Measurements from ENCODE around the gene SULT1C2. TPM values are rescaled to one million over a fixed set of nuclear protein-coding genes. Genes with fewer than 3 reads are reported as not detected.

Gene SULT1C2
- total RNA-seq, result 0.13 TPM
- 1 to 10 TPM in 4 of 8 donors, under 1 TPM in 4; 0.12 to 9.4 (median 1.0) TPM for polyA plus RNA-seq (ENCODE audit: insufficient read depth in 1 of 8, insufficient read length in 8 of 8, low replicate concordance in 1 of 8)
- long read RNA-seq, donor 1, result 0 reads
- long read RNA-seq, donor 2, result 0 reads
- long read RNA-seq, donor 3, result 0 reads
- long read RNA-seq, donor 4, partial matches to known transcripts, result 0 of 1 reads
- long read RNA-seq, donor 4, other reads (novel, unspliced or antisense), result 0 of 1 reads
- long read RNA-seq, donor 5, result 0 reads
- long read RNA-seq, donor 6, result 0 reads
- long read RNA-seq, donor 7, result 0 reads
- long read RNA-seq, donor 8, result 0 reads
- long read RNA-seq, donor 9, result 0 reads
- long read RNA-seq, donor 10, partial matches to known transcripts, result 0 of 1 reads
- long read RNA-seq, donor 10, other reads (novel, unspliced or antisense), result 0 of 1 reads
- long read RNA-seq, donor 11, result 0 reads

- H3K27me3 ChIP-seq (ENCODE audit: control insufficient read depth, insufficient read depth, low read length), result no peaks in the 10 kb centered on the region
- no peaks in the 10 kb centered on the region for H3K4me1 ChIP-seq (ENCODE audit: control insufficient read depth, insufficient read depth, low read length)
- no peak for DNase-seq
- H3K36me3 ChIP-seq (ENCODE audit: control insufficient read depth, insufficient read depth, low read length), result no peaks in the 10 kb centered on the region
- H3K27ac ChIP-seq (ENCODE audit: low read length), result no peak within 1 kb of the TSS
- no peak within 1 kb of the TSS for H3K4me3 ChIP-seq (ENCODE audit: low read length)
- WGBS (ENCODE audit: insufficient coverage), result 11% methylated on average over 2 of the region's 7 CpGs
- no peaks in the 10 kb centered on the region for H3K9me3 ChIP-seq (replicated peaks; ENCODE audit: control insufficient read depth, low read depth, low read length)
Measured at GRCh38 chr2:108288534-108289106, at the start of gene SULT1C2. TSS of gene SULT1C2 (plus strand) at chr2:108288895. CDS start at chr2:108293668, 4,773 bp downstream.

GRCh38 chr2:108239786-108240185 is 48.9 kb upstream of the SULT1C2 start, which contains the start of gene SULT1C3:
TSS of gene SULT1C3 (plus strand) at chr2:108239968. CDS start at chr2:108247195, 7,227 bp downstream.
- 50% methylated on average over 1 of the region's 2 CpGs for WGBS (ENCODE audit: insufficient coverage)

GRCh38 chr2:108240966-108241365 is 47.7 kb upstream of the SULT1C2 start:
- H3K9me3 ChIP-seq (replicated peaks; ENCODE audit: control insufficient read depth, low read depth, low read length), result peaks cover 2% of the 10 kb centered on the region
- H3K27ac ChIP-seq (ENCODE audit: low read length), result no peak overlapping the region
- DNase-seq, result no peak
- no peaks in the 10 kb centered on the region for H3K36me3 ChIP-seq (ENCODE audit: control insufficient read depth, insufficient read depth, low read length)
- WGBS (ENCODE audit: insufficient coverage), result 88% methylated on average over 2 of the region's 5 CpGs
- H3K27me3 ChIP-seq (ENCODE audit: control insufficient read depth, insufficient read depth, low read length), result no peaks in the 10 kb centered on the region
- no peaks in the 10 kb centered on the region for H3K4me1 ChIP-seq (ENCODE audit: control insufficient read depth, insufficient read depth, low read length)
- no peak overlapping the region for H3K4me3 ChIP-seq (ENCODE audit: low read length)

More at GRCh38 chr2:108239786-108240185, 48.9 kb upstream of the SULT1C2 start, which contains the start of gene SULT1C3:
- no peaks in the 10 kb centered on the region for H3K27me3 ChIP-seq (ENCODE audit: control insufficient read depth, insufficient read depth, low read length)
- peaks cover 2% of the 10 kb centered on the region for H3K9me3 ChIP-seq (replicated peaks; ENCODE audit: control insufficient read depth, low read depth, low read length)
- no peak within 1 kb of the TSS for H3K4me3 ChIP-seq (ENCODE audit: low read length)
- H3K4me1 ChIP-seq (ENCODE audit: control insufficient read depth, insufficient read depth, low read length), result no peaks in the 10 kb centered on the region
- no peak within 1 kb of the TSS for H3K27ac ChIP-seq (ENCODE audit: low read length)
- H3K36me3 ChIP-seq (ENCODE audit: control insufficient read depth, insufficient read depth, low read length), result no peaks in the 10 kb centered on the region
- no peak for DNase-seq

GRCh38 chr2:108243566-108243965 is 45.1 kb upstream of the SULT1C2 start:
- H3K27me3 ChIP-seq (ENCODE audit: control insufficient read depth, insufficient read depth, low read length), result no peaks in the 10 kb centered on the region
- WGBS (ENCODE audit: insufficient coverage), result no CpG with 5 or more reads among the region's 1 CpG
- no peak for DNase-seq
- H3K36me3 ChIP-seq (ENCODE audit: control insufficient read depth, insufficient read depth, low read length), result no peaks in the 10 kb centered on the region
- no peaks in the 10 kb centered on the region for H3K9me3 ChIP-seq (replicated peaks; ENCODE audit: control insufficient read depth, low read depth, low read length)
- H3K27ac ChIP-seq (ENCODE audit: low read length), result no peak overlapping the region
- H3K4me3 ChIP-seq (ENCODE audit: low read length), result no peak overlapping the region
- no peaks in the 10 kb centered on the region for H3K4me1 ChIP-seq (ENCODE audit: control insufficient read depth, insufficient read depth, low read length)

GRCh38 chr2:108244667-108245414 is 43.9 kb upstream of the SULT1C2 start:
- Histone ChIP-seq H3K27ac (ENCODE audit: low read length) (no peak overlapping the region), H3K9me3 (replicated peaks; ENCODE audit: control insufficient read depth, low read depth, low read length) (no peaks in the 10 kb centered on the region), H3K27me3 (ENCODE audit: control insufficient read depth, insufficient read depth, low read length) (no peaks in the 10 kb centered on the region), H3K36me3 (ENCODE audit: control insufficient read depth, insufficient read depth, low read length) (no peaks in the 10 kb centered on the region), H3K4me3 (ENCODE audit: low read length) (no peak overlapping the region), H3K4me1 (ENCODE audit: control insufficient read depth, insufficient read depth, low read length) (no peaks in the 10 kb centered on the region)
- DNase-seq, result no peak
- no CpG with 5 or more reads among the region's 2 CpGs for WGBS (ENCODE audit: insufficient coverage)

GRCh38 chr2:108253106-108253505 is 35.6 kb upstream of the SULT1C2 start:
- Histone ChIP-seq H3K36me3 (ENCODE audit: control insufficient read depth, insufficient read depth, low read length) (no peaks in the 10 kb centered on the region), H3K4me3 (ENCODE audit: low read length) (no peak overlapping the region), H3K27ac (ENCODE audit: low read length) (no peak overlapping the region), H3K4me1 (ENCODE audit: control insufficient read depth, insufficient read depth, low read length) (no peaks in the 10 kb centered on the region), H3K27me3 (ENCODE audit: control insufficient read depth, insufficient read depth, low read length) (no peaks in the 10 kb centered on the region), H3K9me3 (replicated peaks; ENCODE audit: control insufficient read depth, low read depth, low read length) (no peaks in the 10 kb centered on the region)
- no CpG with 5 or more reads among the region's 1 CpG for WGBS (ENCODE audit: insufficient coverage)
- DNase-seq, result no peak

GRCh38 chr2:108257757-108258331 is 30.9 kb upstream of the SULT1C2 start:
- Histone ChIP-seq H3K9me3 (replicated peaks; ENCODE audit: control insufficient read depth, low read depth, low read length) (no peaks in the 10 kb centered on the region), H3K4me3 (ENCODE audit: low read length) (no peak overlapping the region), H3K4me1 (ENCODE audit: control insufficient read depth, insufficient read depth, low read length) (no peaks in the 10 kb centered on the region), H3K36me3 (ENCODE audit: control insufficient read depth, insufficient read depth, low read length) (no peaks in the 10 kb centered on the region), H3K27ac (ENCODE audit: low read length) (no peak overlapping the region), H3K27me3 (ENCODE audit: control insufficient read depth, insufficient read depth, low read length) (no peaks in the 10 kb centered on the region)
- no peak for DNase-seq
- WGBS (ENCODE audit: insufficient coverage), result 60% methylated on average over 1 of the region's 3 CpGs

GRCh38 chr2:108260773-108261172 is 27.9 kb upstream of the SULT1C2 start:
- H3K27me3 ChIP-seq (ENCODE audit: control insufficient read depth, insufficient read depth, low read length), result no peaks in the 10 kb centered on the region
- no peaks in the 10 kb centered on the region for H3K36me3 ChIP-seq (ENCODE audit: control insufficient read depth, insufficient read depth, low read length)
- no CpG with 5 or more reads among the region's 1 CpG for WGBS (ENCODE audit: insufficient coverage)
- no peak overlapping the region for H3K4me3 ChIP-seq (ENCODE audit: low read length)
- no peak overlapping the region for H3K27ac ChIP-seq (ENCODE audit: low read length)
- no peaks in the 10 kb centered on the region for H3K9me3 ChIP-seq (replicated peaks; ENCODE audit: control insufficient read depth, low read depth, low read length)
- no peaks in the 10 kb centered on the region for H3K4me1 ChIP-seq (ENCODE audit: control insufficient read depth, insufficient read depth, low read length)
- no peak for DNase-seq

- no CpG with 5 or more reads among the region's 1 CpG for WGBS (ENCODE audit: insufficient coverage)
- no peak for DNase-seq
- H3K4me3 ChIP-seq (ENCODE audit: low read length), result no peak overlapping the region
- no peak overlapping the region for H3K27ac ChIP-seq (ENCODE audit: low read length)
- H3K36me3 ChIP-seq (ENCODE audit: control insufficient read depth, insufficient read depth, low read length), result no peaks in the 10 kb centered on the region
- no peaks in the 10 kb centered on the region for H3K27me3 ChIP-seq (ENCODE audit: control insufficient read depth, insufficient read depth, low read length)
- H3K9me3 ChIP-seq (replicated peaks; ENCODE audit: control insufficient read depth, low read depth, low read length), result no peaks in the 10 kb centered on the region
- no peaks in the 10 kb centered on the region for H3K4me1 ChIP-seq (ENCODE audit: control insufficient read depth, insufficient read depth, low read length)
Measured at GRCh38 chr2:108262036-108262435, 26.7 kb upstream of the SULT1C2 start.

- H3K4me1 ChIP-seq (ENCODE audit: control insufficient read depth, insufficient read depth, low read length), result no peaks in the 10 kb centered on the region
- no peak overlapping the region for H3K27ac ChIP-seq (ENCODE audit: low read length)
- no peaks in the 10 kb centered on the region for H3K9me3 ChIP-seq (replicated peaks; ENCODE audit: control insufficient read depth, low read depth, low read length)
- no peaks in the 10 kb centered on the region for H3K27me3 ChIP-seq (ENCODE audit: control insufficient read depth, insufficient read depth, low read length)
- no peak overlapping the region for H3K4me3 ChIP-seq (ENCODE audit: low read length)
- no peak for DNase-seq
- H3K36me3 ChIP-seq (ENCODE audit: control insufficient read depth, insufficient read depth, low read length), result no peaks in the 10 kb centered on the region
Measured at GRCh38 chr2:108263401-108263800, 25.3 kb upstream of the SULT1C2 start.

Data from muscle of leg (tissue), 16 donors.